H54 (cell line): Measurements from ENCODE around the gene ARX.

Experiments
- DNase-seq: peaks from one replicate; pipeline ENCODE4 v3.0.0; 2011; ENCODE audit warnings: low spot score, mixed read lengths; ENCODE audit not compliant: insufficient read length
- FAIRE-seq: peaks from 3 replicates; lab custom pipeline; 2011; peaks lifted over from hg19 to GRCh38; lab: Jason Lieb, UNC
- POLR2A ChIP-seq: IDR thresholded peaks from 2 replicates; pipeline ENCODE4 v1.6.1; 2011; ENCODE audit warnings: low read depth, mild to moderate bottlenecking, low read length

ARX gene

GRCh38 chrX:24963823-24964222 lies 51.9 kb downstream of the ARX start:
- no peak for FAIRE-seq
- TF ChIP-seq POLR2A, result no peak
- DNase-seq, result no peak

GRCh38 chrX:24961809-24962208 lies 54.0 kb downstream of the ARX start:
- TF ChIP-seq POLR2A, result no peak
- DNase-seq (no peak), FAIRE-seq (no peak)

GRCh38 chrX:24956828-24957227 lies 58.9 kb downstream of the ARX start:
- no peak for TF ChIP-seq POLR2A
- no peak for FAIRE-seq
- no peak for DNase-seq

GRCh38 chrX:24955372-24955930 lies 60.3 kb downstream of the ARX start:
- TF ChIP-seq POLR2A, result no peak
- DNase-seq, result no peak
- no peak for FAIRE-seq

GRCh38 chrX:24954732-24955131 lies 61.0 kb downstream of the ARX start:
- no peak for TF ChIP-seq POLR2A
- FAIRE-seq, result no peak
- no peak for DNase-seq
